NCI-H2081 (cell line): ENCODE measurements around the gene TCP11X2.
"Not testable (repeated sequence)": the region's sequence is repeated elsewhere in the genome, so short reads cannot be mapped to it uniquely, and the experiment has no call there.

Experiments used
- DNase-seq, 2 experiments: peaks; one replicate each; lab custom pipeline; 2025; lab: John Stamatoyannopoulos, UW

The TCP11X2 gene

DNA sequence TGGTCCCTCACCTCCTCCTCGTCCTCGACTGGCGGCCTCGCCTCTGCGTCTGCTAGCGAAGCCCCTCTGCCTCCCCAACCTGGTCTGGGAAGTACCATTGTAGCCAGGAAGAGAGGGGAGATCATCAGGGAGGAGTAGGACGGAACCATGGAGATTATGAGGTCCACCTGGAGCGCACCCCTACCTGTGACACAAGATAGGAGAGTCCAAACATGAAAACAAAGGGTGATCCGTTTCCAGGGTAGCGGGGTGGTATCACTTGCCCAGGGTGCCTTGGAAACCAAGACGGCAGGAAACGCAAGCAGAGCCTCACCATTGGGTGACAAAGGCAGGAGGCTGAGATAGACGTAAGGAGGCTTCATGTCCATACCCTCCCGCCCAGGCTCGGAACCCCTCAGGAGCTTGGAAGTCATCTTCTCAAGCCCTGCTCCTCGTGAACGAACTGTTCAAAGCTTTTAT is at the start of gene TCP11X2:
TSS of gene TCP11X2 (minus strand) at position 51 of the 459 bp plus-strand sequence.
- DNase-seq, result not testable (repeated sequence)

DNA sequence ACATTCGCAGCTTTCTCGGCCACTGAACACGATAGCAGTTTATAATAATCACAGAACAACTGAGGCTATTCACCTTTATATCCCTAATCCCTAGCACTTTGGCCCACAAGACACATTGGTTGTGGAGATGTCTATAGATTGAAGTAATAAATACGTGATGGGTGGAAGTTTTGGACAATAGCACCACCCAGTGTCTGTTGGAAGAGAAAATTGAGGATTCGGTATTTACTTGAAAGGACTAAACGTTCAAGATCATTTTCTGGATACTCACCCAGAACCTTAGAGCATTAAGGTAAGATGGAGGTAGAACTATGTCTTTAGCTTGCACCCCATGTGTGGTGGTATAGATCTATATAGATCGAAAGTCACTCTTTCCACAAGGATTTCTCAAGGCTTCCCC is 45.7 kb upstream of the TCP11X2 start:
- peak; percentile 18 to 26 for DNase-seq

GRCh38 chrX:102515975-102516941 is 44.6 kb upstream of the TCP11X2 start, which contains the start of gene TMSB15A:
TSS of gene TMSB15A (minus strand) at chrX:102516739.
- DNase-seq, result peak; percentile 75 to 77

GRCh38 chrX:102514536-102514935 is 42.9 kb upstream of the TCP11X2 start:
- DNase-seq, result no peak

DNA sequence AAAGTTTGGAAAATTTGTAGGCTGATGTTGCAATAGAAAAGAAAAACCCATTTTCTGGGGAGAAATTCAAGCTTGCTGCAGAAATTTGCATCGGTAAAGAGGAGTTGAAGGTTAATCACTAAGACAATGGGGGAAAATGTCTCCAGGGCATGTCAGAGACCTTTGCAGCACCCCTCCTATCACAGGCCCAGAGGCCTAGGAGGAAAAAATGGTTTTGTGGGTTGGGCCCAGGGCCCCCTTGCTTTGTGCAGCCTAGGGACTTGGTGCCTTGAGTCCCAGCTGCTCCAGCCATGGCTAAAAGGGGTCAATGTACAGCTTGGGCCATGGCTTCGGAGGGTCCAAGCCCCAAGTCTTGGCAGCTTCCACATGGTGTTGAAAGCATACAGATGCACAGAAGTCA is 27.1 kb upstream of the TCP11X2 start:
- DNase-seq, result no peak

GRCh38 chrX:102491766-102492165 is 20.2 kb upstream of the TCP11X2 start:
- no peak for DNase-seq

- DNase-seq, result not testable (repeated sequence)
Measured at GRCh38 chrX:102478765-102479164, 7.2 kb upstream of the TCP11X2 start.

DNA sequence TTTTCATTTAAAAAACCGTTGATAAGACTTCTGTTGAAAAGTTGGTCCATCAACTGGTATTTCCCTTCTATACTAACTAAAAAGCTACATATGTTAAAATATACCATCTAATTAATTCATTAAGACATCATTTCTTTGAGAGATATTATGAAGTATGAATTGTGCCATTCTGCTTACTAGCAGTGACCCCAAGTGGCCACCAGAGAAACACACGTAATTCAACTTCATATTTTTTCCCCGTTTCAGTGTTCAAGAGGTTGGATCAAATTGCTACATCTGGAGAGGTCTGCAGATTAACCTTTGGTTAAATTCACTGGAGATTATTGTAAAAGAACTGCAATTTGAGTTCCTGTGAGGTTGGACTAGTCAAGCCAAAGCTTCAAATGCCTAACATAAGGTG is 1.4 kb downstream of the TCP11X2 start:
- DNase-seq, result not testable (repeated sequence)

- not testable (repeated sequence) for DNase-seq
Measured at GRCh38 chrX:102458615-102459014, 13.0 kb downstream of the TCP11X2 start.

DNA sequence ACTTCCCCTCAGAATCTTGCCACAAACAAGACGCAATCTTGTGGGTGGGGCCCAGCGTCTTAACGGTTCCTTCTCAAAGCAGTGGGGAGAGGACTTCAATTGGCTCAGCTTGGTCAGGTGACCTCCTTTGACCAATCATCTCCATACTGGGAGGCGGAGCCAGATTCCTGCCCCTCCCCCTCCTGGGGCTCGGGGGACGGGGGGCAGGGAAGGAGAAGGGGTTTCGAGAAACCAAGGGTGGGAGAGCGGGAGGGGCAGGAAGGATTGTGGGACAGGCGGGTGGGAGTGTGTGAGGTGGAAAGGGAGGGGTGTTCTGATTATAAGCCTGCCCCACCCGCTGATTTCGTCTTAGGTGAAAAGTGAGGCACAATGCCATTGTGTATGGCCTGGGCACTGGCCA is 31.7 kb downstream of the TCP11X2 start, which contains the start of gene NXF2B:
TSS of gene NXF2B (minus strand) at position 101 of the 400 bp plus-strand sequence. CDS start 59,972 bp downstream, outside the sequence.
- DNase-seq, result not testable (repeated sequence)

- not testable (repeated sequence) for DNase-seq
Measured at GRCh38 chrX:102414493-102414892, 57.1 kb downstream of the TCP11X2 start.
